Activated effector memory CD4-positive, alpha-beta T cell treated with Interleukin-2 at 50 U/mL for 16 hours (primary cell): ENCODE data around the gene ABCC4.

Source experiments
- DNase-seq: peaks from one replicate; pipeline ENCODE4 v3.0.0-alpha.2; 2020

Gene ABCC4

DNA sequence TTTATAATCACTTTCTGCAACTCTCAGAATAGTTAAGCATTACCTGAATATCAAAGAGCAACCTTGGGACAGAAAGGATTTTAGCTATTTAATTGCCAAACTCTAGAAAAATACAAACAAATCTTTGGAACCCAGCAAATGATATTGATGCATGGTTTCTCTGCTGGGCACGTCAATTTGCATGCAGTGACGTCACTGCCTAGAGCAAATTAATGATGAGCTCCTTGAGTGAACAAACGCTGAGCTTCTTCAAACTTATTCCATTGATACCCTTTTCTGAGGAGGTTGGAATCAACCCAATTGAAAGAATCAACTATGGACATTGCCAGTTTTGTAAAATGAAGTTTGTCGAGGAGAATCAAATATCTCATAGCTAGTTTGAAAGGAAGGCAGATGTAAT, 329.0 kb downstream of the ABCC4 start:
- no peak for DNase-seq
